ENCODE measurements around the gene CHCHD4.
"Not testable (repeated sequence)": the region's sequence is repeated elsewhere in the genome, so short reads cannot be mapped to it uniquely, and the experiment has no call there.

The CHCHD4 gene

DNA sequence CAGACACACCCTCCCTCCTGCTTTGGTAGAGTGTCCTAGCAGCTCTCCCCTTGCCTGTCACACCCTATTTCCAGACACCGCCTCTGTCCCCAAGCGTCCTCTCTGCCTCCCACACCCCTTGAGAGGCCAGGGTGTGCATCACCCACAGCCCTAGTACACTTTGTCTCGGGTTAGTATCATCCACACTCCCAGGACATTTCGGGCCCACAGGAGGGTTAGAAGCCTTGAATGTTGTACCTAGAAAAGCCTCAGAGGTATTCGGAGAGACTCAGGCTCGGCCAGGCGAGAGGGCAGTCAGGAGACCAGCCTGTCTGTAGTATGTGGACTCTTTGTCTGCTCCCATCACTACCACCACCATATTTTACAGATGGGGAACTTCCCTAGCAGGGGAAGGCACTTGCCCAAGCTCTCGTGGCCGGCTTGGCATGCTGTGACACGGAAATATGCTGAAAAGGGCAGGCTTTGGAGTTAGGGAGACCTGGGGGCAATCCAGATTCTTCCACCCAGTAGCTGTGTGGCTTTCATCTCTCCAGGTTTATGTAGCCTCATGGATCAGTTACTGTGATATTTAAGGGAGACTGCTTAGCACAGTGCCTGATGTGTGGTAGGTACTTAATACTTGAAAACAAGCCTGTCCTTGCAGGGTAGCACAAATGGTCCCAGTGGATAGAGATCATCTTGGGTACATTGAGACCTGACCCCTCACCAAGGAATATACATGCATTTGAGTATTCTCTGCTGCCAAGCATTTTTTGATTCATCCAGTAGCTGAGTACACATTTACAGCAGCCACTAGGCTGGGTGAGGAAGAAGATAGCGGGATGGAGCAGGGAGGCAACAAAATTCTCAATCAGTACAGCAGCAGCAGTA is 1.6 kb upstream of the CHCHD4 start:
- H3K36me3 ChIP-seq (ENCODE audit: insufficient read depth, low read length): peaks cover 40% of the 10 kb centered on the region
- H3K4me3 ChIP-seq (ENCODE audit: low read length): peak overlapping the region; percentile 95
- H3K27me3 ChIP-seq (ENCODE audit: insufficient read depth, low read length): no peaks in the 10 kb centered on the region
- peaks cover 26% of the 10 kb centered on the region; the same call in 1 of the 2 replicates for H3K4me1 ChIP-seq (ENCODE audit: insufficient read depth, low read length)
- H3K9ac ChIP-seq (ENCODE audit: low read depth, low read length): peak overlapping the region; percentile 86; the same call in 1 of the 2 replicates
- H3K9me3 ChIP-seq (ENCODE audit: insufficient read depth, low read depth, low read length): no peaks in the 10 kb centered on the region
- 65% methylated on average over 11 of the region's 11 CpGs for WGBS
- H3K27ac ChIP-seq (ENCODE audit: low read depth, low read length): no peak overlapping the region

GRCh38 chr3:14125193-14126016 is 735 bp upstream of the CHCHD4 start:
- WGBS: under 1% methylated on average over 44 of the region's 44 CpGs
- H3K27me3 ChIP-seq (ENCODE audit: insufficient read depth, low read length): no peaks in the 10 kb centered on the region

DNA sequence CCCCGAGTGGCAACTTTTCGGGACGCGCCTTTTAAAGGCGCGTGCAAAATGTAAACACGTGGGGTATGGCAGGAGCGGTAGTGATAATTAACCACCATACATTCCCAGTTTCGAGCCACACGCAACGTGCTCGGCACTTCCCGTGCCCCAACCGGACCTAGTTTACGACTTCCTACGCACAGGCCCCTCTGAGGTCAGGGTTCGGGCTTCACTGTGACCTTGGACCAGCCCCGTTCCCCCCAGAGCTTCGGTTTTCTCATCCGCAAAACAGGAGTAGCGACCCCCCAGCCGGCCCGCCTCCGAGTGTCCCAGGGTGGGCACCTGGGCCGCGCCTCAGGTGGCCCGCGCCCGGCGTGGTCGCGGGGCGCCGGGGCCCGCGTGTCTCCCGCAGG is 451 bp downstream of the CHCHD4 start:
- WGBS: under 1% methylated on average over 37 of the region's 37 CpGs
- Histone ChIP-seq H3K27me3 (ENCODE audit: insufficient read depth, low read length) (no peaks in the 10 kb centered on the region), H3K27ac (ENCODE audit: low read depth, low read length) (peak overlapping the region; percentile 47; the same call in 1 of the 2 replicates), H3K36me3 (ENCODE audit: insufficient read depth, low read length) (peaks cover 35% of the 10 kb centered on the region), H3K4me3 (ENCODE audit: low read length) (peak overlapping the region; percentile 95), H3K9ac (ENCODE audit: low read depth, low read length) (peak overlapping the region; percentile 81), H3K9me3 (ENCODE audit: insufficient read depth, low read depth, low read length) (no peaks in the 10 kb centered on the region; the same call in 1 of the 2 replicates), H3K4me1 (ENCODE audit: insufficient read depth, low read length) (peaks cover 26% of the 10 kb centered on the region; the same call in 1 of the 2 replicates)

More at GRCh38 chr3:14125193-14126016, 735 bp upstream of the CHCHD4 start:
- H3K4me3 ChIP-seq (ENCODE audit: low read length): peak overlapping the region; percentile 95
- H3K4me1 ChIP-seq (ENCODE audit: insufficient read depth, low read length): peaks cover 26% of the 10 kb centered on the region; the same call in 1 of the 2 replicates
- H3K27ac ChIP-seq (ENCODE audit: low read depth, low read length): peak overlapping the region; percentile 64
- H3K36me3 ChIP-seq (ENCODE audit: insufficient read depth, low read length): peaks cover 38% of the 10 kb centered on the region
- no peaks in the 10 kb centered on the region for H3K9me3 ChIP-seq (ENCODE audit: insufficient read depth, low read depth, low read length)
- peak overlapping the region; percentile 86 for H3K9ac ChIP-seq (ENCODE audit: low read depth, low read length)

DNA sequence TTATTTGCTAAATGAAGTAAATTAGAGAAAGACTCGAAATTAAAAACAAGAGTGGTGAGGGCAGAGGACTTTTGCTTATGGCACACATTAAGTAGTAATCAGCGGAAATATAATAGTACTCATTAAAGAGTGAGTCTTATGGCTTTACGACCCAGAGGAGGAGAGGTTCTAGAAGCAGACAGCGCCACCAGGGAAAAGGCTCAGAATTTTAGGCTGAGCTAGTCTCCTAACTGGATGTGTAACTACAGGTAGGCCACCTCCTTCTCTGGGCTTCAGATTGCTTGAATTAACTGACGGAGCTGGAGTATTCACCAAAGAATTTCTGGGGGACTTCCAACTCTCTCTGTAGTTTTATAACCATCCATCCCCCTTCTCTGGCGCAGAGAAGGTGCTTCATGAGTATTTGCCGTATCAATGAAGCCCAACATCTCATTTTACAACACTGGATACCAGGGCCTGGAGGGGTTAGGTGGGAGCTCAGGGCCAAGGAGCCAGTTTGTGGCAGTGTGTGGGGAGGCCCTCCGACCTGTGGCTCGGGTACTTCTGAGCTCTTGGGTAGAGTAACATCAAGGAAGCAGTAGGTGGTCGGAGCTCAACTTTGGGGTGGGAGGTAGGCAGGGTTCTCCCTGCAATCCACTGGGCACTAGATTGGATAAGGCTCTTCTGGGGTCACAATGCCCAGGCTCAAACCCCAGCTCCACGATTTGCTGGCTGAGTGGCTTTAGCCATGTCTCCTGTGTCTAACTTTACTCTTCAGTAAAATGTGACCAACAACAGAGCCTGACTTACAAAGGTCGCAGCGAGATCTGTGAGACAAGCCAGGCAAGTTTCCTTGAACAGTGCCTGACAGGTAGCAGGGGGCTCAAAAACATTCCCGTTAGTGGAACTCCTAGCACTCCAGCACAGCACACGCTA is 1.1 kb downstream of the CHCHD4 start:
- Histone ChIP-seq H3K9ac (ENCODE audit: low read depth, low read length) (peak overlapping the region; percentile 81), H3K4me1 (ENCODE audit: insufficient read depth, low read length) (peaks cover 26% of the 10 kb centered on the region; the same call in 1 of the 2 replicates), H3K9me3 (ENCODE audit: insufficient read depth, low read depth, low read length) (no peaks in the 10 kb centered on the region; the same call in 1 of the 2 replicates), H3K27me3 (ENCODE audit: insufficient read depth, low read length) (no peaks in the 10 kb centered on the region), H3K27ac (ENCODE audit: low read depth, low read length) (no peak overlapping the region; the same call in 1 of the 2 replicates), H3K4me3 (ENCODE audit: low read length) (peak overlapping the region; percentile 95), H3K36me3 (ENCODE audit: insufficient read depth, low read length) (peaks cover 30% of the 10 kb centered on the region)
- 44% methylated on average over 15 of the region's 15 CpGs for WGBS

DNA sequence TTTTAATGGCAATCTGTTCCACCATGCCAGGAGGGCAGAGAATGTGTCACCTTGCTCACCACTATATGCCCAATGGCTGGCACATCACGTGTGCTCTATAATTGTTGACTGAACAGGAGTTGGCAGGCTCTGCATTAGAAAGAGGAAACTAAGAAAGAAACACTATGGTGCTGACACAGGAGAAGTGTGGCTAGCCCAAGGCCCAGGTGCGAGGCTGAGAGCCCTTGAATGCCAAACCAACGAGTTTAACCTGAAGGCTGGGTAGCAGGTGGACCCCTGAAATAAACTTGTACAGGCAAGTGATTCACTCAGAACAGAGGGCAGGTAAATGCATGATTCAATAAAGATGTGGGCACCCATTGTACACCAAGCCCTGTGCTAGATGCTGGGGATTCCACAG is 2.4 kb downstream of the CHCHD4 start:
- H3K9me3 ChIP-seq (ENCODE audit: insufficient read depth, low read depth, low read length): no peaks in the 10 kb centered on the region; the same call in 1 of the 2 replicates
- H3K27ac ChIP-seq (ENCODE audit: low read depth, low read length): peak overlapping the region; percentile 59; the same call in 1 of the 2 replicates
- WGBS: 52% methylated on average over 3 of the region's 3 CpGs
- H3K36me3 ChIP-seq (ENCODE audit: insufficient read depth, low read length): peaks cover 18% of the 10 kb centered on the region
- H3K4me3 ChIP-seq (ENCODE audit: low read length): peak overlapping the region; percentile 23; the same call in 1 of the 2 replicates
- H3K9ac ChIP-seq (ENCODE audit: low read depth, low read length): peak overlapping the region; percentile 10; the same call in 1 of the 2 replicates
- no peaks in the 10 kb centered on the region for H3K27me3 ChIP-seq (ENCODE audit: insufficient read depth, low read length)
- peaks cover 26% of the 10 kb centered on the region; the same call in 1 of the 2 replicates for H3K4me1 ChIP-seq (ENCODE audit: insufficient read depth, low read length)

- no peak overlapping the region; the same call in 1 of the 2 replicates for H3K4me3 ChIP-seq (ENCODE audit: low read length)
- H3K4me1 ChIP-seq (ENCODE audit: insufficient read depth, low read length): peaks cover 26% of the 10 kb centered on the region; the same call in 1 of the 2 replicates
- WGBS: 31% methylated on average over 5 of the region's 5 CpGs
- H3K27ac ChIP-seq (ENCODE audit: low read depth, low read length): peak overlapping the region; percentile 73; the same call in 1 of the 2 replicates
- H3K9ac ChIP-seq (ENCODE audit: low read depth, low read length): peak overlapping the region; percentile 10; the same call in 1 of the 2 replicates
- no peaks in the 10 kb centered on the region for H3K27me3 ChIP-seq (ENCODE audit: insufficient read depth, low read length)
- peaks cover 18% of the 10 kb centered on the region for H3K36me3 ChIP-seq (ENCODE audit: insufficient read depth, low read length)
- no peaks in the 10 kb centered on the region; the same call in 1 of the 2 replicates for H3K9me3 ChIP-seq (ENCODE audit: insufficient read depth, low read depth, low read length)
Measured at GRCh38 chr3:14121859-14122258, 2.8 kb downstream of the CHCHD4 start.

GRCh38 chr3:14120921-14121448 is 3.7 kb downstream of the CHCHD4 start:
- not testable (repeated sequence) for H3K27me3 ChIP-seq (ENCODE audit: insufficient read depth, low read length); H3K9me3 ChIP-seq (ENCODE audit: insufficient read depth, low read depth, low read length); H3K9ac ChIP-seq (ENCODE audit: low read depth, low read length); H3K4me3 ChIP-seq (ENCODE audit: low read length)
- Histone ChIP-seq H3K4me1 (ENCODE audit: insufficient read depth, low read length) (peaks cover 21% of the 10 kb centered on the region; the same call in 1 of the 2 replicates), H3K36me3 (ENCODE audit: insufficient read depth, low read length) (peaks cover 25% of the 10 kb centered on the region), H3K27ac (ENCODE audit: low read depth, low read length) (peak overlapping the region; percentile 73; the same call in 1 of the 2 replicates)
- 94% methylated on average over 2 of the region's 2 CpGs for WGBS

- 92% methylated on average over 11 of the region's 11 CpGs for WGBS
- H3K9ac ChIP-seq (ENCODE audit: low read depth, low read length): no peak overlapping the region
- no peak overlapping the region for H3K27ac ChIP-seq (ENCODE audit: low read depth, low read length)
- no peak overlapping the region for H3K4me3 ChIP-seq (ENCODE audit: low read length)
- no peaks in the 10 kb centered on the region; the same call in 1 of the 2 replicates for H3K9me3 ChIP-seq (ENCODE audit: insufficient read depth, low read depth, low read length)
- peaks cover 32% of the 10 kb centered on the region for H3K36me3 ChIP-seq (ENCODE audit: insufficient read depth, low read length)
- H3K27me3 ChIP-seq (ENCODE audit: insufficient read depth, low read length): no peaks in the 10 kb centered on the region
- H3K4me1 ChIP-seq (ENCODE audit: insufficient read depth, low read length): peaks cover 19% of the 10 kb centered on the region; the same call in 1 of the 2 replicates
Measured at GRCh38 chr3:14120111-14120920, 4.4 kb downstream of the CHCHD4 start.

- Histone ChIP-seq H3K4me1 (ENCODE audit: insufficient read depth, low read length) (peaks cover 19% of the 10 kb centered on the region; the same call in 1 of the 2 replicates), H3K27me3 (ENCODE audit: insufficient read depth, low read length) (no peaks in the 10 kb centered on the region), H3K27ac (ENCODE audit: low read depth, low read length) (no peak overlapping the region), H3K36me3 (ENCODE audit: insufficient read depth, low read length) (peaks cover 38% of the 10 kb centered on the region), H3K9ac (ENCODE audit: low read depth, low read length) (no peak overlapping the region), H3K4me3 (ENCODE audit: low read length) (no peak overlapping the region), H3K9me3 (ENCODE audit: insufficient read depth, low read depth, low read length) (no peaks in the 10 kb centered on the region; the same call in 1 of the 2 replicates)
- 87% methylated on average over 2 of the region's 2 CpGs for WGBS
Measured at GRCh38 chr3:14119651-14120050, 5.0 kb downstream of the CHCHD4 start.
